Thymus (tissue), 11 donors: ENCODE measurements around the gene PMF1. TPM values are rescaled to one million over a fixed set of nuclear protein-coding genes. Genes with fewer than 3 reads are reported as not detected.

Experiments used
- DNase-seq, 9 donors: peaks; one replicate each; pipeline ENCODE4 v3.0.0-alpha.2; 2013; ENCODE audit warnings: low spot score in 9 of 9, low read depth in 6 of 9, missing footprints in 1 of 9
- H3K27ac ChIP-seq, 2 donors: one replicate each; pipeline ENCODE4 v1.5.1; 2013; ENCODE audit warnings: control low read depth in 1 of 2, low read depth in 1 of 2, low read length in 1 of 2, mild to moderate bottlenecking in 1 of 2, moderate library complexity in 1 of 2
- H3K27me3 ChIP-seq, 2 donors: one replicate each; pipeline ENCODE4 v1.5.1; 2013; ENCODE audit warnings: low read length in 1 of 2; ENCODE audit not compliant: control insufficient read depth in 2 of 2, insufficient read depth in 1 of 2
- H3K36me3 ChIP-seq, 2 donors: one replicate each; pipeline ENCODE4 v1.5.1; 2013; ENCODE audit warnings: low read length in 1 of 2, mild to moderate bottlenecking in 1 of 2, moderate library complexity in 1 of 2; ENCODE audit not compliant: control insufficient read depth in 2 of 2, insufficient read depth in 2 of 2
- H3K4me1 ChIP-seq, 2 donors: one replicate each; pipeline ENCODE4 v1.5.1; 2013; ENCODE audit warnings: low read length in 2 of 2; ENCODE audit not compliant: control insufficient read depth in 2 of 2, insufficient read depth in 2 of 2
- H3K4me3 ChIP-seq, 2 donors: one replicate each; pipeline ENCODE4 v1.5.1; 2013; ENCODE audit warnings: low read length in 2 of 2, control low read depth in 1 of 2, mild to moderate bottlenecking in 1 of 2
- H3K9me3 ChIP-seq, 2 donors: one replicate each; pipeline ENCODE4 v1.5.1; 2013; ENCODE audit warnings: low read length in 1 of 2, mild to moderate bottlenecking in 1 of 2; ENCODE audit not compliant: control insufficient read depth in 2 of 2, insufficient read depth in 1 of 2
- WGBS: extraction: QIAGEN DNeasy Blood & Tissue Kit; methylation state at CpG from one replicate; pipeline ENCODE4 v1.1.7; 2013; 5-methylcytosine and 5-hydroxymethylcytosine counted together
- polyA plus RNA-seq: library from polyadenylated mRNA; stranded (reverse); fragments of 200-250 nt; gene quantifications from one replicate; pipeline ENCODE4 v1.2.3, GENCODE V29; 2013
- total RNA-seq: library from RNA; stranded (reverse); fragments of 120-200 nt; gene quantifications from one replicate; pipeline ENCODE4 v1.2.4, GENCODE V29; 2013
- donor health status: healthy.

The PMF1 gene
- total and polyA plus RNA-seq, 2 donors, result 56.8 to 67.4 TPM

DNA sequence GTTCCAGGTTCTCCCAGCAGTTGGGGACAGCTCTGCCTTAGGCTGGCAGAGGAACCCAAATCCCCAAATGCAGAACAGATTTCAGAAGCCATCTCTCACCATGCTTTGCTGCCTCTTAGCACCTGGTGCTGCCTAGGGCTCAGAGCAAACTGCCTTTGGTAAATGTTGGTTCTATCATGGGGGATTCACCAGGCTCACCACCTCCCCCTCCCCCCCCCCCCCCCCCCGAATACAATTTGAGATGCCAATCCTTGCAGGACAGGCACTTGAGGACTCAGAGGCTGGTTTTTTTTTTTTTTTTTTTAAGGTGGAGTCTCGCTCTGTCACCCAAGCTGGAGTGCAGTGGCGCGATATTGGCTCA lies 35.5 kb downstream of the PMF1 start:
- peaks cover 48 to 49% of the 10 kb centered on the region in 2 donors for H3K36me3 ChIP-seq
- H3K27ac ChIP-seq, result no peak overlapping the region

GRCh38 chr1:156249593-156249992 lies 36.8 kb downstream of the PMF1 start:
- DNase-seq, result no peak
- H3K4me3 ChIP-seq, result no peak overlapping the region
- H3K27me3 ChIP-seq, result peaks cover 5 to 23% of the 10 kb centered on the region in 2 donors
- 95% methylated on average over 5 of the region's 5 CpGs for WGBS
- peaks cover 6 to 31% of the 10 kb centered on the region in 2 donors for H3K4me1 ChIP-seq
- no peaks in the 10 kb centered on the region for H3K9me3 ChIP-seq
- H3K27ac ChIP-seq, result no peak overlapping the region
- H3K36me3 ChIP-seq, result peaks cover 57 to 60% of the 10 kb centered on the region in 2 donors

More for the DNA sequence above, 35.5 kb downstream of the PMF1 start:
- H3K9me3 ChIP-seq, result no peaks in the 10 kb centered on the region
- peaks cover 6 to 31% of the 10 kb centered on the region in 2 donors for H3K4me1 ChIP-seq
- 90% methylated on average over 4 of the region's 4 CpGs for WGBS
- no peak for DNase-seq
- peaks cover 5 to 25% of the 10 kb centered on the region in 2 donors for H3K27me3 ChIP-seq
- H3K4me3 ChIP-seq, result no peak overlapping the region

- H3K4me1 ChIP-seq, result peaks cover 0 to 15% of the 10 kb centered on the region in 2 donors
- H3K9me3 ChIP-seq, result no peaks in the 10 kb centered on the region
- H3K4me3 ChIP-seq, result no peak overlapping the region
- H3K27me3 ChIP-seq, result peaks cover 0 to 4% of the 10 kb centered on the region in 2 donors
- peak in 1 of 9 donors; percentile 9 for DNase-seq
- H3K36me3 ChIP-seq, result peaks cover 66 to 77% of the 10 kb centered on the region in 2 donors
- WGBS, result 34% methylated on average over 3 of the region's 3 CpGs
- no peak overlapping the region for H3K27ac ChIP-seq
Observed at GRCh38 chr1:156251527-156251926, 38.7 kb downstream of the PMF1 start.

- WGBS, result 98% methylated on average over 3 of the region's 3 CpGs
- Histone ChIP-seq H3K36me3 (peaks cover 79 to 91% of the 10 kb centered on the region in 2 donors), H3K4me1 (peaks cover 0 to 21% of the 10 kb centered on the region in 2 donors), H3K9me3 (no peaks in the 10 kb centered on the region), H3K27ac (no peak overlapping the region), H3K27me3 (no peaks in the 10 kb centered on the region), H3K4me3 (no peak overlapping the region)
- DNase-seq, result no peak
Observed at GRCh38 chr1:156253634-156254033, 40.8 kb downstream of the PMF1 start.

DNA sequence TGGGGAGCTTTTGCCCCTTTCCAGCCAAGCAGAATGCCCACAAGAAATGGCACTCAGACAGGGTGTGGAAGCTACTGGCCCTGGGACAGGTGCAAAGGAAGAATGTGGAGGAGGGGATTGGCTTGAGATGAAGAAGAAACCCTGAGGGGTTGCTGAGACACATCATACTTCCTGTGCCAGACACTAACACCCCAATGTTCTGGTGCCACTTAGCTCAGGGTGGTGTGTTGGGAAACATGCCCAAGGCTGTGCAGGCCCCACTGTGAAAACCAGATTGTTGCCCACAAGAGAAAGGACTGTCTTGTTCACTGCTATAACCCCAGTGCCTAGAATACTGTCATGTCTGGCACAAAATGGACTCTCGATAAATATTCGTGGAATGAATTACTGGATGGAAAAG lies 44.9 kb downstream of the PMF1 start:
- 89% methylated on average over 2 of the region's 2 CpGs for WGBS
- H3K27me3 ChIP-seq, result no peaks in the 10 kb centered on the region
- H3K27ac ChIP-seq, result peak overlapping the region in 1 of 2 donors; percentile 7
- peaks cover 77 to 88% of the 10 kb centered on the region in 2 donors for H3K36me3 ChIP-seq
- no peak for DNase-seq
- H3K9me3 ChIP-seq, result no peaks in the 10 kb centered on the region
- H3K4me3 ChIP-seq, result no peak overlapping the region
- H3K4me1 ChIP-seq, result peaks cover 0 to 6% of the 10 kb centered on the region in 2 donors

- Histone ChIP-seq H3K27ac (no peak overlapping the region), H3K27me3 (no peaks in the 10 kb centered on the region)
- WGBS, result 98% methylated on average over 8 of the region's 8 CpGs
Observed at GRCh38 chr1:156258859-156259258, 46.1 kb downstream of the PMF1 start.

GRCh38 chr1:156259805-156260204 lies 47.0 kb downstream of the PMF1 start:
- Histone ChIP-seq H3K27ac (no peak overlapping the region), H3K4me1 (peaks cover 0 to 6% of the 10 kb centered on the region in 2 donors), H3K27me3 (no peaks in the 10 kb centered on the region), H3K9me3 (no peaks in the 10 kb centered on the region), H3K36me3 (peaks cover 82 to 86% of the 10 kb centered on the region in 2 donors), H3K4me3 (no peak overlapping the region)
- no peak for DNase-seq
- WGBS, result 96% methylated on average over 3 of the region's 3 CpGs

More at GRCh38 chr1:156258859-156259258, 46.1 kb downstream of the PMF1 start:
- Histone ChIP-seq H3K4me1 (peaks cover 0 to 6% of the 10 kb centered on the region in 2 donors), H3K4me3 (no peak overlapping the region), H3K9me3 (no peaks in the 10 kb centered on the region), H3K36me3 (peaks cover 77 to 88% of the 10 kb centered on the region in 2 donors)
- DNase-seq, result no peak

DNA sequence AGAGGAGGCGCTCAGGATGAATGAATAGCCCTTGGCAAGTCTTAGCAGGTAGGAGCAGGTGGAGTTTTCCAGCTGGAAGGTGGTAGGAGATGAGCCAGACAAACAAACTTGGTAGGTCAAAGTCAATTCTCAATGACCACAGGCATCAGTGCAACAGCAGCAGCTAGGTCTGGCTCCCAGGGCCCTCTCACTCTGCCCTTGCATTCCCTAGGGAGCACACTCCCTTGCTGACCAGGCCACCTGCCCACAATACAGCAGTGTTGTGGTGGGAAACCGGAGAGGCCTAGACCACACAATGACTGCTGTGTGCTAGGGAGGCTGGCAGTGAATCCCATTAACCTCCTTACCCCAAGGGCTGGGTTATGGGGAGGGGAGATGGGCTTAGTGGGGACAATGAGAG lies 48.1 kb downstream of the PMF1 start:
- Histone ChIP-seq H3K9me3 (peaks cover 0 to 4% of the 10 kb centered on the region in 2 donors), H3K27ac (no peak overlapping the region), H3K36me3 (peaks cover 87 to 90% of the 10 kb centered on the region in 2 donors), H3K4me3 (no peak overlapping the region), H3K27me3 (no peaks in the 10 kb centered on the region), H3K4me1 (peaks cover 0 to 6% of the 10 kb centered on the region in 2 donors)
- 94% methylated on average over 2 of the region's 2 CpGs for WGBS
- no peak for DNase-seq

- no peak for DNase-seq
- WGBS, result 99% methylated on average over 9 of the region's 9 CpGs
- Histone ChIP-seq H3K9me3 (peaks cover 0 to 4% of the 10 kb centered on the region in 2 donors), H3K36me3 (peaks cover 89 to 95% of the 10 kb centered on the region in 2 donors), H3K4me1 (peaks cover 0 to 4% of the 10 kb centered on the region in 2 donors), H3K4me3 (no peak overlapping the region), H3K27me3 (no peaks in the 10 kb centered on the region), H3K27ac (no peak overlapping the region)
Observed at GRCh38 chr1:156262461-156263287, 49.9 kb downstream of the PMF1 start.
